IMR-90 (cell line): ENCODE measurements around the gene HRH4. TPM values are rescaled to one million over a fixed set of nuclear protein-coding genes. Genes with fewer than 3 reads are reported as not detected.

Experiments
- ATAC-seq: fragments of 200-7000 bp; cut with Tn5 transposase; 2 replicates; pipeline ENCODE4 v1.9.1; 2020; ENCODE audit warnings: low read depth, mild to moderate bottlenecking, moderate library complexity
- BruUV-seq: library from RNA; stranded (reverse); fragments of 400-500 nt; replicated peaks from 2 replicates; lab custom pipeline; 2021; lab: Mats Ljungman, UMichigan
- CTCF ChIA-PET: fragments of 300-600 bp; formaldehyde crosslinking; extraction: SDS; loops from one replicate; lab custom pipeline; 2021; ENCODE audit warnings: antibody characterized with exemption; lab: Yijun Ruan, JAX
- POLR2A ChIA-PET: fragments of 300-600 bp; sonication (Branson Sonifier 250); formaldehyde crosslinking; loops from one replicate; lab custom pipeline; 2022; ENCODE audit warnings: antibody characterized with exemption; ENCODE audit not compliant: unreplicated experiment; lab: Charles Lee
- DNase-seq: peaks from one replicate; pipeline ENCODE4 v3.0.0; 2013
- H2AFZ ChIP-seq: replicated peaks from 2 replicates; pipeline ENCODE3; 2013; ENCODE audit warnings: low read length, mild to moderate bottlenecking; ENCODE audit not compliant: poor library complexity
- H2AK5ac ChIP-seq: 2 replicates; pipeline ENCODE4 v1.6.1; 2013; ENCODE audit warnings: low read depth, low read length, inconsistent platforms
- H2AK9ac ChIP-seq: replicated peaks from 2 replicates; pipeline ENCODE3; 2013; ENCODE audit warnings: mild to moderate bottlenecking, low read depth, low read length, moderate library complexity; ENCODE audit not compliant: poor library complexity
- H2BK120ac ChIP-seq: 2 replicates; pipeline ENCODE4 v1.6.1; 2013; ENCODE audit warnings: low read depth, low read length, inconsistent platforms
- H2BK15ac ChIP-seq: 3 replicates; pipeline ENCODE4 v1.6.1; 2013; ENCODE audit warnings: low read depth, low read length, inconsistent platforms
- H2BK20ac ChIP-seq: 2 replicates; pipeline ENCODE4 v1.6.1; 2013; ENCODE audit warnings: low read depth, mild to moderate bottlenecking, inconsistent platforms, low read length, moderate library complexity
- H2BK5ac ChIP-seq: 2 replicates; pipeline ENCODE4 v1.6.1; 2013; ENCODE audit warnings: mild to moderate bottlenecking, low read depth, low read length, inconsistent platforms; ENCODE audit not compliant: poor library complexity, severe bottlenecking
- H3K14ac ChIP-seq: replicated peaks from 2 replicates; pipeline ENCODE4 v1.6.1; 2013; ENCODE audit warnings: low read depth, low read length, inconsistent platforms
- H3K18ac ChIP-seq: 2 replicates; pipeline ENCODE4 v1.6.1; 2013; ENCODE audit warnings: low read depth, low read length, control low read depth
- H3K23ac ChIP-seq: 2 replicates; pipeline ENCODE4 v1.6.1; 2013; ENCODE audit warnings: low read depth, low read length, inconsistent platforms
- H3K27ac ChIP-seq: 2 replicates; pipeline ENCODE4 v1.5.1; 2013; ENCODE audit warnings: mild to moderate bottlenecking, control low read depth, low read length; ENCODE audit not compliant: insufficient read depth
- H3K27me3 ChIP-seq: 2 replicates; pipeline ENCODE4 v1.6.1; 2013; ENCODE audit warnings: low read length; ENCODE audit not compliant: control insufficient read depth, insufficient read depth
- H3K36me3 ChIP-seq: 2 replicates; pipeline ENCODE4 v1.6.1; 2013; ENCODE audit warnings: low read length, mixed read lengths; ENCODE audit not compliant: control insufficient read depth, insufficient read depth
- H3K4ac ChIP-seq: 2 replicates; pipeline ENCODE4 v1.6.1; 2013; ENCODE audit warnings: low read depth, low read length, inconsistent platforms
- H3K4me1 ChIP-seq: 2 replicates; pipeline ENCODE4 v1.6.1; 2013; ENCODE audit warnings: low read length, mixed read lengths; ENCODE audit not compliant: control insufficient read depth, insufficient read depth
- H3K4me2 ChIP-seq: 2 replicates; pipeline ENCODE4 v1.6.1; 2013; ENCODE audit warnings: low read depth, mild to moderate bottlenecking, control low read depth, low read length, moderate library complexity
- H3K4me3 ChIP-seq: 2 replicates; pipeline ENCODE4 v1.5.1; 2013; ENCODE audit warnings: low read depth, mild to moderate bottlenecking, control low read depth, low read length, moderate library complexity; ENCODE audit not compliant: insufficient read depth
- H3K56ac ChIP-seq: 2 replicates; pipeline ENCODE4 v1.6.1; 2013; ENCODE audit warnings: low read length, inconsistent platforms; ENCODE audit not compliant: insufficient read depth; ENCODE audit errors: extremely low read depth
- H3K79me1 ChIP-seq, 2 experiments: 2 replicates each; pipeline ENCODE4 v1.6.1; 2013; ENCODE audit warnings: low read length in 2 of 2, inconsistent platforms in 1 of 2, low read depth in 1 of 2
- H3K9ac ChIP-seq: 2 replicates; pipeline ENCODE4 v1.6.1; 2013; ENCODE audit warnings: low read depth, low read length, control low read depth
- H3K9me1 ChIP-seq: 2 replicates; pipeline ENCODE4 v1.6.1; 2013; ENCODE audit warnings: low read length, inconsistent platforms; ENCODE audit not compliant: insufficient read depth
- H3K9me3 ChIP-seq: 2 replicates; pipeline ENCODE4 v1.6.1; 2013; ENCODE audit warnings: low read length; ENCODE audit not compliant: control insufficient read depth, insufficient read depth
- H4K20me1 ChIP-seq: 2 replicates; pipeline ENCODE4 v1.6.1; 2013; ENCODE audit warnings: low read length, inconsistent platforms; ENCODE audit not compliant: insufficient read depth
- H4K5ac ChIP-seq: 2 replicates; pipeline ENCODE4 v1.6.1; 2013; ENCODE audit warnings: mild to moderate bottlenecking, low read depth, low read length, control low read depth
- H4K8ac ChIP-seq, 2 experiments: 2 replicates each; pipeline ENCODE4 v1.6.1; 2013; ENCODE audit warnings: low read depth in 2 of 2, low read length in 2 of 2, control low read depth in 1 of 2, inconsistent platforms in 1 of 2
- H4K91ac ChIP-seq: 2 replicates; pipeline ENCODE4 v1.6.1; 2013; ENCODE audit warnings: low read depth, low read length, inconsistent platforms; ENCODE audit not compliant: insufficient read depth
- BHLHE40 ChIP-seq: fragments of 150-350 bp; IDR thresholded peaks from 2 replicates; pipeline ENCODE4 v1.6.1; 2016; ENCODE audit warnings: mild to moderate bottlenecking, low read depth, low read length
- CHD1 ChIP-seq: IDR thresholded peaks from 2 replicates; pipeline ENCODE4 v1.6.1; 2012; ENCODE audit warnings: low read depth, low read length, improper control_type of control experiment
- ELK1 ChIP-seq: fragments of 150-350 bp; IDR thresholded peaks from 2 replicates; pipeline ENCODE4 v1.6.1; 2016; ENCODE audit warnings: low read depth, mild to moderate bottlenecking, low read length, moderate library complexity, borderline replicate concordance
- FOS ChIP-seq: fragments of 150-350 bp; IDR thresholded peaks from 2 replicates; pipeline ENCODE4 v1.6.1; 2016; ENCODE audit warnings: low read depth, low read length
- MAFK ChIP-seq: IDR thresholded peaks from 2 replicates; pipeline ENCODE4 v1.6.1; 2012; ENCODE audit warnings: low read depth, low read length, improper control_type of control experiment
- MAZ ChIP-seq: IDR thresholded peaks from 2 replicates; pipeline ENCODE4 v1.6.1; 2012; ENCODE audit warnings: low read depth, mild to moderate bottlenecking, low read length, improper control_type of control experiment, moderate library complexity, borderline replicate concordance
- MXI1 ChIP-seq: IDR thresholded peaks from 2 replicates; pipeline ENCODE4 v1.6.1; 2012; ENCODE audit warnings: low read depth, mild to moderate bottlenecking, low read length, moderate library complexity, borderline replicate concordance
- POLR2A ChIP-seq: IDR thresholded peaks from 2 replicates; pipeline ENCODE4 v1.6.1; 2012; ENCODE audit warnings: mild to moderate bottlenecking, low read depth, low read length
- RAD21 ChIP-seq: IDR thresholded peaks from 2 replicates; pipeline ENCODE4 v1.6.1; 2012; ENCODE audit warnings: low read length, improper control_type of control experiment
- RCOR1 ChIP-seq: IDR thresholded peaks from 2 replicates; pipeline ENCODE4 v1.6.1; 2012; ENCODE audit warnings: mild to moderate bottlenecking, low read length, improper control_type of control experiment; ENCODE audit not compliant: insufficient replicate concordance
- RFX5 ChIP-seq: IDR thresholded peaks from 2 replicates; pipeline ENCODE4 v1.8.0; 2012; ENCODE audit warnings: low read depth, mild to moderate bottlenecking, low read length, moderate library complexity
- SMC3 ChIP-seq: fragments of 150-350 bp; IDR thresholded peaks from 2 replicates; pipeline ENCODE4 v1.6.1; 2016; ENCODE audit warnings: low read depth, mild to moderate bottlenecking, antibody characterized with exemption, low read length, moderate library complexity
- WGBS, 2 experiments: methylation state at CpG; one replicate each; pipeline versions ENCODE4 v1.1.5 to v1.1.7; 2013; ENCODE audit warnings: missing lambda C conversion rate in 2 of 2; ENCODE audit not compliant: insufficient read length in 1 of 2; ENCODE audit errors: extremely low coverage in 2 of 2; 5-methylcytosine and 5-hydroxymethylcytosine counted together
- dilution Hi-C: fragments of 300-500 bp; cut with HindIII; formaldehyde crosslinking; loops from one replicate; pipeline ENCODE4 v1.14.3; 2018; ENCODE audit warnings: low sequenced_read_pairs; ENCODE audit not compliant: unreplicated experiment
- in situ Hi-C: fragments of 300-500 bp; cut with MboI; formaldehyde crosslinking; loops from 3 replicates; pipeline ENCODE4 v1.14.3; 2019; ENCODE audit warnings: low sequenced_read_pairs, inconsistent platforms, mixed read lengths
- intact Hi-C: fragments of 100-400 bp; cut with micrococcal nuclease; formaldehyde crosslinking; loops from 2 replicates; pipeline ENCODE4 v1.10.0; 2022
- polyA plus RNA-seq, 3 experiments: library from polyadenylated mRNA; depleted of rRNA; stranded (reverse); fragments of >200 nt; gene quantifications; 2 replicates each; pipeline ENCODE4 v1.2.3, GENCODE V29; 2012; ENCODE audit warnings: low replicate concordance in 1 of 3
- total RNA-seq: library from RNA; depleted of rRNA; stranded (reverse); fragments of >200 nt; gene quantifications from 2 replicates; pipeline ENCODE4 v1.2.3, GENCODE V29; 2012
- TF ChIP-seq, protein P1 (sequence below): conservative IDR thresholded peaks from 2 replicates; pipeline ENCODE4 v1.5.1; 2012; ENCODE audit warnings: mild to moderate bottlenecking, low read depth, low read length, improper control_type of control experiment
- TF ChIP-seq, protein P2 (sequence below): fragments of 150-350 bp; IDR thresholded peaks from 2 replicates; pipeline ENCODE4 v1.6.1; 2017; ENCODE audit warnings: mild to moderate bottlenecking, antibody characterized with exemption, low read length, low read depth

Gene HRH4
- total and polyA plus RNA-seq, 2 of the 4 experiments (the other 2 are of a cell fraction) = not detected

DNA sequence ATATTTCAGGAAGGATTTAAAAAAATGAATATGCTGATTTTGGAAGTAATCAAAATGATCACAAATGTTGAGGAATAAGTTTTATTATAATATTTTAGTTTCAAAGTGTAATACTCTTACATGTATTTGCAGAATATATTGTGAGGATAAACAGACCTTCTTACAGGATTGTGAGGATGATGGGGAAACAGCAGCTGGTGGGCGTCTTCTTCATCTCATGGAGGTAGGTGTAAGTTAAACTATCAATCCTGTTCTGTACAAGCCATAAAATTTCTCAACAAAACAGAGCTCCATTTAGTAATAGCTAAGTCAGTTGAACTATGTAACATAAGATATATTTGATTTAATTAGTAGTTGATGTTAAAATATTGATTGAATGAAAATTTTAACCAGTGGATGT lies 12.5 kb upstream of the HRH4 start:
- POLR2A ChIA-PET = no interaction called here
- no peaks in the 10 kb centered on the region for H3K9me3 ChIP-seq
- no peaks in the 10 kb centered on the region for H3K9me1 ChIP-seq
- no peaks in the 10 kb centered on the region for H4K20me1 ChIP-seq
- no peak overlapping the region for H3K4ac ChIP-seq
- no peak overlapping the region for H2AFZ ChIP-seq
- no peak overlapping the region for H3K23ac ChIP-seq
- no CpG with 5 or more reads among the region's 1 CpG for WGBS, 2 experiments
- no peak overlapping the region for H3K4me3 ChIP-seq
- in situ Hi-C loops = no loop called here
- H2BK120ac ChIP-seq = no peak overlapping the region
- H2AK9ac ChIP-seq = no peak overlapping the region
- no peak overlapping the region for H2BK5ac ChIP-seq
- no TSS peak for BruUV-seq
- no peak overlapping the region for H2AK5ac ChIP-seq
- H3K79me1 ChIP-seq = no peaks in the 10 kb centered on the region
- no peak overlapping the region for H2BK15ac ChIP-seq
- TF ChIP-seq RAD21 = no peak
- TF ChIP-seq BHLHE40 = no peak
- no peak for TF ChIP-seq POLR2A
- no peak for TF ChIP-seq MAFK
- TF ChIP-seq FOS = no peak
- no peak for TF ChIP-seq SMC3
- TF ChIP-seq RCOR1 = no peak
- no peak for TF ChIP-seq RFX5
- TF ChIP-seq MAZ = no peak
- no peak for TF ChIP-seq CHD1
- TF ChIP-seq ELK1 = no peak
- TF ChIP-seq, protein P1, sequence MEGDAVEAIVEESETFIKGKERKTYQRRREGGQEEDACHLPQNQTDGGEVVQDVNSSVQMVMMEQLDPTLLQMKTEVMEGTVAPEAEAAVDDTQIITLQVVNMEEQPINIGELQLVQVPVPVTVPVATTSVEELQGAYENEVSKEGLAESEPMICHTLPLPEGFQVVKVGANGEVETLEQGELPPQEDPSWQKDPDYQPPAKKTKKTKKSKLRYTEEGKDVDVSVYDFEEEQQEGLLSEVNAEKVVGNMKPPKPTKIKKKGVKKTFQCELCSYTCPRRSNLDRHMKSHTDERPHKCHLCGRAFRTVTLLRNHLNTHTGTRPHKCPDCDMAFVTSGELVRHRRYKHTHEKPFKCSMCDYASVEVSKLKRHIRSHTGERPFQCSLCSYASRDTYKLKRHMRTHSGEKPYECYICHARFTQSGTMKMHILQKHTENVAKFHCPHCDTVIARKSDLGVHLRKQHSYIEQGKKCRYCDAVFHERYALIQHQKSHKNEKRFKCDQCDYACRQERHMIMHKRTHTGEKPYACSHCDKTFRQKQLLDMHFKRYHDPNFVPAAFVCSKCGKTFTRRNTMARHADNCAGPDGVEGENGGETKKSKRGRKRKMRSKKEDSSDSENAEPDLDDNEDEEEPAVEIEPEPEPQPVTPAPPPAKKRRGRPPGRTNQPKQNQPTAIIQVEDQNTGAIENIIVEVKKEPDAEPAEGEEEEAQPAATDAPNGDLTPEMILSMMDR = no peak
- no peak for TF ChIP-seq MXI1
- TF ChIP-seq, protein P2, sequence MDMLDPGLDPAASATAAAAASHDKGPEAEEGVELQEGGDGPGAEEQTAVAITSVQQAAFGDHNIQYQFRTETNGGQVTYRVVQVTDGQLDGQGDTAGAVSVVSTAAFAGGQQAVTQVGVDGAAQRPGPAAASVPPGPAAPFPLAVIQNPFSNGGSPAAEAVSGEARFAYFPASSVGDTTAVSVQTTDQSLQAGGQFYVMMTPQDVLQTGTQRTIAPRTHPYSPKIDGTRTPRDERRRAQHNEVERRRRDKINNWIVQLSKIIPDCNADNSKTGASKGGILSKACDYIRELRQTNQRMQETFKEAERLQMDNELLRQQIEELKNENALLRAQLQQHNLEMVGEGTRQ = no peak
- dilution Hi-C loops = no loop called here
- H3K27ac ChIP-seq = no peak overlapping the region
- no peaks in the 10 kb centered on the region for H3K4me1 ChIP-seq
- intact Hi-C loops = loop anchor here (2.0 kb wide), 1 partner anchor 41 kb away; no protein-coding TSS in a partner anchor
- no peaks in the 10 kb centered on the region for H3K27me3 ChIP-seq
- peaks cover 22% of the 10 kb centered on the region for H3K36me3 ChIP-seq
- H4K8ac ChIP-seq = no peak overlapping the region
- CTCF ChIA-PET = interaction anchor here (0.6 to 1.4 kb wide), 2 partner anchors 39 to 236 kb away, joined by 4 to 5 read pairs; no protein-coding TSS in a partner anchor
- no peak overlapping the region for H3K18ac ChIP-seq
- no peak overlapping the region for H3K14ac ChIP-seq
- no peak overlapping the region for H4K91ac ChIP-seq
- DNase-seq (no peak), ATAC-seq (no peak)
- H2BK20ac ChIP-seq = no peak overlapping the region
- no peak overlapping the region for H3K56ac ChIP-seq
- H3K4me2 ChIP-seq = no peak overlapping the region
- no peak overlapping the region for H4K5ac ChIP-seq
- no peak overlapping the region for H3K9ac ChIP-seq
